IPS-11a (cell line): ENCODE measurements around the gene PAK4.
"Not testable (repeated sequence)": the region's sequence is repeated elsewhere in the genome, so short reads cannot be mapped to it uniquely, and the experiment has no call there.

Experiments used
- H3K4me3 ChIP-seq: one replicate; pipeline ENCODE4 v1.5.1; 2013; ENCODE audit warnings: low read depth, low read length, control low read depth

The PAK4 gene

DNA sequence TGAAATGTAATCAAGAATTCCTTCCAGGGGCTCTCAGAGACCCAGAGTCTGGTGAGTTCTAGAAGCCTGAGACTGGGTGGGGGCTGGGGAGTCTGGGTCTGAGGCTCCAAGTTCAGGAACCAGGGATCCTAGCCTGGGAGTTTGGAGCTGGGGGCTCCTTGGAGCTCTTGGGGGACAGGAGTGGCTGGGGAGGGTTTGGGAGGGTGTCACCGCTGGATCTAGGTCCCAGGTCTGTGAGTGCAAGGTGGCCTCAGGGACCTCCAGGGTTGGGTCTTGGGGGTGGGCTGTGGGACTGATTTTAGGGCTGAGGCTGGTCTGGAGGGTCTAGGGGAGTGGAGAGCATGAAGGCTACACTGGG, 77.4 kb downstream of the PAK4 start:
- H3K4me3 ChIP-seq: no peak overlapping the region

DNA sequence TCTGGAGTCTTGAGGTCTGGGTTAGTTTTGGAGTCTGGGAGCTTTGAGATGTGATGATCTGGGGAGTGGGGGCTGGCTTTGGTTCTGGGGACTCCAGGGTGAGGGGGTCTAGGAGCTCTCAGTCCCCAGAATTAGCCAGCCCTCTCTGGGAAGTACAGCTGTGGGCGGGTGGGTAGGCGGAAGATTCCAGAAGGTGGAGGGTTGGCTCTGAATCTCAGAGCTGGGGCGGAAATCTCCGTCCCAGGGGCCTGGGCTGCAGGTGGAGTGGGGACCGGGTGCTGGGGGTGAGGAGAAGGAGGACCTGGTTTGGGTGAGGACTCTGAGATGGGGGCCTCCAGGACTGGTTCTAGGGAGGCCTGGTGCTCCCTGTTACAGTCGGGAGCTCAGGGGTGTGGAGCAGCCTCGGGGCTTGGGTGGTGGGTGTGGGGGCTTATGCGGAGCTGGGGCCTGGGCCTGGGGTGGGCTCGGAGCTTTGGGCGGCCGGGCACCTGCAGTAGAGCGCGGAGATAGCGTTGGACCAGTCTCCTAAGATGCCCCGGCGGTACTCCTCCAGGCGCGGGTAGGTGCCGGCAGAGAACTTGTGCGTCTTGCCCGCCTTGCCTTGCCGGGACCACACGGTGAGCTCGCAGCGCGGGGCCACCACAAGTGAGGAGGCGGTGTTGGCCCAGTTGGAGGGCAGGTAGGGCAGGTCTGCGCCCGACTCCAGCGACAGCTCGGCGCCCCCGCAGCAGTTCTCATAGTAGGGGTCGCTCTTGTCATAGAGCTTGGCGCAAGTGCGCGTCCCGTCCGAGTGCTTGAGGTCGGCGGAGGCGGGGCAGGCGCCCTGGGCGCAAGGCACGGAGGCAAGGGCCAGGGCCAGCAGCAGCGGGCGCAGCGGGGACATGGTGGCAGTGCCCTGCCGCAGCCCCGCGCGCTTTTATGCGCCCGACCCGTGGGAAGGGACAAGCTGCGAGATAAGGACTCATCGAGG, 78.1 kb downstream of the PAK4 start, which contains the start of gene SYCN:
TSS of gene SYCN (minus strand) at position 892 of the 970 bp plus-strand sequence. CDS start at position 883, 9 bp downstream.
- H3K4me3 ChIP-seq: no peak within 1 kb of the TSS

DNA sequence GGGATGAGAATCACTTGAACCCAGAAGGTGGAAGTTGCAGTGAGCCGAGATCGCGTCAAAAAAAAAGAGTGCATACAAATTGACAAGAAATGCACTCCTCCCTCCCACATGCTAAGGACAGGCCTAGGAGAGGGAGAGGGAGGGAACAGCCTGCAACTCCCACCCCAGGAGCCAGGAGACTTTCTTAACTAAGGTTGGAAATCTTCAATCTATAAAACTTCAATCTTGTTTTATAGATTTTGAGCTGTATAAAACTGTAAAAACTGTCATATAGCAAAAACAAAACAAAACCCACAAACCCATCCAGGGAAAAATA, 79.8 kb downstream of the PAK4 start:
- no peak overlapping the region for H3K4me3 ChIP-seq

DNA sequence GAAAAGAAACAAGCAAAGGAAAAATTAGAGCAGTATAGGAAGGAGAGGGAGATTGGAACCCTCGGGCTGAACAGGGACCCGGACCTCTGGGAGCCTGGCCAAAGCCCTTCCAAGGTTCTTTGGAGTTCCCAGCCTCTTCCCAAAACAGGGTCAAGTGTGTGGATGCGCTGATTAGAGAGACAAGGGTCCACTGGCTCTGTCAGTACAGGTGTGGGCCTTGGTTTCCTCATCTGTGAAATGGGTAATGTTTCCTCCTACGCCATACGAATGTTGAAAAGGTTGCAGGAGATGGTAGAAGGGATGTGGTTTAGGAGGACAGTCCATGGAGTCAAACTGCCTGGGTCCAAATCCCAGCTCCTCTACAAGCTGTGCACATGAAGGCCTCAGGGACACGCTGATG, 80.5 kb downstream of the PAK4 start:
- no peak overlapping the region for H3K4me3 ChIP-seq

DNA sequence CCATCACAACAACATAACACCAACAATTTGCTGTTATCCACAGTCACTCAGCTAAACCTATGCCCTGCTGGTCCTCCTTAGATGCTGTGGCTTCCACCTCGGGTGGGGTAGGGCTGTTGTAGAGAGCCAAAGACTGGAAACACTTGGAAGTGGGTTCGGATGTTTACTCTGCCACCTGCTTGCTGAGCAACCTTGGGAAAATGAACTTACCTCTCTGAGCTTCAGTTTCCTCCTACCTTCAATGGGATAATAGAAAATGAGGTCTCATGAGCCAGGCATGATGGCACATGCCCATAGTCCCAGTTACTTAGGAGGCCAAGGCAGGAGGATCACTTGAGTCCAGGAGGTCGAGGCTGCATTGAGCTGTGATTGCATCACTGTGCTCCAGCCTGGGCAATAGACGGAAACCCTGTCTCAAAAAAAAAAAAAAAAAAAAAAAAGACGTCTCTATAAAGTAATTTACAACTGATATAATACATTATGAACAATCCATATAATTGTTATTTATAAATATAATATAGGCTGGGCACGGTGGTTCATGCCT, 81.8 kb downstream of the PAK4 start:
- H3K4me3 ChIP-seq: no peak overlapping the region

DNA sequence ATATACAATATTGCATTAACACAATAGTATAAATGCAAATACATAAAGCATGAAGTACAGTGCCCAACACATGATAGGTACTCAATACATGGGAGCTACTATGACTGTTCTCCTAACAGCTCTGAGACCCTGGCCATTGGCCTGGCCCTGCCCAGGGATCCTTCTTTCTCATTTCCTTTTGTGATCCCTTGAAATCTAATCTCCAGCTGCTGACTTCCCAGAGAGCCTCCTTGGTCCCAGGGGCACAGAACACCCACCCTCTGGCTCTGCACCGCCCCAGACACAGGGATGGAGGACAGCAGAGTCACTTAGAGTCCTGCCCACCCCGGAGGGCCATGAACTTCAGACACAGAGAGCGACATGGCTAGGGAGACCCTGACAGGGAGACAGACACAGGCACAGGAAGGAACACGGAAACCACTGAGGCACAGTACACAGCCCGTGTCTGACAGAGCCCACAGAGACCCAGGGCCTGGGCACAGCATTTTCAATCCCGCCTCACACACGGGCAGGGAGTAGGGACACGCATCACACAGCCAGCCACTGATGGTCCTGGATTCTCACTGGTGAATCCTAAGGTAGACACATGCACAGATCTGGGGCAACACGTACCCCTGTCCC, 82.7 kb downstream of the PAK4 start:
- H3K4me3 ChIP-seq: no peak overlapping the region

GRCh38 chr19:39209196-39209595, 83.6 kb downstream of the PAK4 start:
- no peak overlapping the region for H3K4me3 ChIP-seq

DNA sequence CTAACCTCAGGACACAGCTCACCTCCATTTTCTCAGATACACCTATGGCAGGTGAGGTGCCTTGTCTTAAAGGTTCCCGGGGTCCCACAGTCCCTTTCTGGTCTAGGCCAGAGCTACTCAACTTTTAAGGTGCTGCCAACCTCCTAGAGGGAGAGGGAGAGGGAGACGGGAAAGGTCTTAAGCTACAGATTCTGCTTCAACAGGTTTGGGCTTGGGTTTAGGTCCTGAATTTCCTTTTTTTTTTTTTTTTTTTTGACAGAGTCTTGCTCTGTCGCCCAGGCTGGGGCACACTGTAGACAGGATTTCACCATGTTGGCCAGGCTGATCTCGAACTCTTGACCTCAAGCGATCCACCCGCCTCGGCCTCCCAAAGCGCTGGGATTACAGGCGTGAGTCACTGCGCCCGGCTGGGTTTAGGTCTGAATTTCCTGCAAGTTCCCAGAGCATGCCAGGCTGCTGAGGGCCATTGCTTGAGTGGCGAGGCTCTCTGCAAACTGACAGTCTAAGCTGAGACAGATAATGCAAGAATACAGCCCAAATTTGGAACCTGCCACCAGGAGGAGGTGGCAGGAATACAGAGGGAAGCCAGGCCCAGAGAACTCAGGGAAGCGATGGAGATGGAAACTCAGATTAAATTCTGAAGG, 86.3 kb downstream of the PAK4 start:
- no peak overlapping the region for H3K4me3 ChIP-seq

DNA sequence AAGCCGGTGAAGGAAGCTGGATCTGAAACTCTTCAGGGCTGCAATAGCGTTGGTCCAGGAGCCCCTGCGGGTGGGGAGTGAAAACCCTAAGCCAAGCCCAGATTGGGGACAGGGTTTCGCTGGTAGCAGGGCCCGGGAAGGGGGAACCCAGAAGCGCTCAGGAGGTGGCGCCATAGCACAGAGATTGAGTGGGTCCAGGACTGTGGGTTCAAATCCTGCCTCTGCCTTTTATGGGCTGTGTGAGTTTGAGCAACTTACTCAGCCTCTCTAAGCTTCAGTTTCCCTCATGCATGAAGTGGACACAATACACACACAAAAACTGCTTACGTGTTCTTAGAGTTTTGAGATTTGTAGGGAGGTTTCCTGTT, 86.8 kb downstream of the PAK4 start:
- H3K4me3 ChIP-seq: no peak overlapping the region

DNA sequence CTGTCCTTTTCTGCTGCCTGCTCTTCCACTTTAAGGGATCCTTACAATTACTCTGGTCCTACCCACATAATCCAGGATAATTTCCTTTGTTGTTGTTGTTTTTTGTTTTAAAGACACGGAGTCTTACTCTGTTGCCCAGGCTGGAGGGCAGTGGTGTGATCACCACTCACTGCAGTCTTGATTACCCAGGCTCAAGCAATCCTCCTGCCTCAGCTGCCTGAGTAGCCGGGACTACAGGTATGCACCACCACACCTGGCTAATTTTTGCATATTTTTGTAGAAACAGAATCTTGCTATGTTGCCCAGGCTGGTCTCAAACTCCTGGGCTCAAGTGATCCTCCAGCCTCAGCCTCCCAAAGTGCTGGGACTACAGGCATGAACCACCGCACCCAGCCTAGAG, 89.7 kb downstream of the PAK4 start:
- not testable (repeated sequence) for H3K4me3 ChIP-seq

- H3K4me3 ChIP-seq: no peak overlapping the region
These were observed 91.5 kb downstream of the PAK4 start for GRCh38 chr19:39217094-39217493.

DNA sequence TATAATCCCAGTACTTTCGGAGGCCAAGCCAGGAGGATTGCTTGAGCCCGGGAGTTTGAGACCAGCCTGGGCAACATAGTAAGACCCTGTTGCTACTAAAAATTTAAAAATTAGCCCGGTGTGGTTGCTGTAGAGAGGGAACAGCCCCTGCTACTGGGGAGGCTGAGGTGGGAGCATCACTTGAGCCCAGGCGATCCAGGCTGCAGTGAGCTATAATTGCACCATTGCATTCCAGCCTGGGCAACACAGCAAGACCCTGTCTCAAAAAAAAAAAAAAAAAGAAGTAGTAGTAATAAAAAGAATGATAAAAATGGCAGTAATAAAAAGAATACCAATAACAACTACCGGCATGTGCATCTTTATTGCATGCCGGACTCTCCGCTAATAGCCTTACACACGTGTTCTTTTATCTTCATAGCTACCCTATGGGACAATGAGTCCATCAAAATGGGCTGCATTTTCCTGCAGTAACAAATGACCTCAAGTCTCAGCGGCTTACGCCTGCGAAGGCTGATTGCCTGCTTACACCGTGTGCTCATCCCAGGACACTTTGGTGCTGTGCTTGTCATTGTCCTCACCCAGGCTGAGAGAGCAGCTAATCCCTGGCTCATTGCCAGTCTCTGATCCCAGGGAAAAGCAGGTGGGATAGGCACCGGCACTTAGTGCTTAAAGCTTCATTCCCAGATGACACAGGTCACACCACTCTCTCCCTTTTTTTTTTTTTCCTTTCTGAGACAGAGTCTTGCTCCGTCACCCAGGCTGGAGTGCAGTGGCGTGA, 92.8 kb downstream of the PAK4 start:
- no peak overlapping the region for H3K4me3 ChIP-seq

DNA sequence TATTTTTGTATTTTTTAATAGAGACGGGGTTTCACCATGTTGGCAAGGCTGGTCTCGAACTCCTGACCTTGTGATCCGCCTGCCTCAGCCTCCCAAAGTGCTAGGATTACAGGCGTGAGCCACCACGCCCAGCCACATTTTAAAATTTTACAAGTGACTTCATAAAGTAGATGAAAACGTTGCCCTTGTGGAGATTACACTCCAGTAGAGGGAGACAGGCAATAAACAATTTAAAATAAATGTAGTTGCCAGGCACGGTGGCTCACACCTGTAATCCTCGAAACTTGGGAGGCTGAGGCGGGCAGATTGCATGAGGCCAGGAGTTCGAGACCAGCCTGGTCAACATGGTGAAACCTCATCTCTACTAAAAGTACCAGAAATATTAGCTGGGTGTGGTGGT, 93.5 kb downstream of the PAK4 start:
- not testable (repeated sequence) for H3K4me3 ChIP-seq

- no peak overlapping the region for H3K4me3 ChIP-seq
These were observed 98.2 kb downstream of the PAK4 start for GRCh38 chr19:39223703-39224279.

GRCh38 chr19:39224910-39225309, 99.3 kb downstream of the PAK4 start:
- H3K4me3 ChIP-seq: no peak overlapping the region
